Smooth muscle cell of the brain vasculature (primary cell): ENCODE data around the gene ESPN.

Experiments used
- DNase-seq: peaks from one replicate; pipeline ENCODE4 v3.0.0-alpha.2; 2012; ENCODE audit warnings: low read depth, low spot score

ESPN gene

GRCh38 chr1:6466751-6467150 is 42.2 kb downstream of the ESPN start:
- no peak for DNase-seq

GRCh38 chr1:6467224-6467623 is 42.6 kb downstream of the ESPN start:
- DNase-seq = no peak

GRCh38 chr1:6467744-6468688 is 43.4 kb downstream of the ESPN start:
- DNase-seq = no peak

- no peak for DNase-seq
Observed at GRCh38 chr1:6468729-6469461, 44.3 kb downstream of the ESPN start.

- no peak for DNase-seq
Observed at GRCh38 chr1:6470132-6471085, 45.8 kb downstream of the ESPN start.

GRCh38 chr1:6471086-6471969 is 46.8 kb downstream of the ESPN start:
- no peak for DNase-seq

GRCh38 chr1:6471970-6472368 is 47.4 kb downstream of the ESPN start:
- DNase-seq = no peak

- DNase-seq = no peak
Observed at GRCh38 chr1:6472391-6472790, 47.8 kb downstream of the ESPN start.

GRCh38 chr1:6473156-6473555 is 48.6 kb downstream of the ESPN start:
- no peak for DNase-seq

GRCh38 chr1:6473974-6474814 is 49.6 kb downstream of the ESPN start:
- DNase-seq = no peak

GRCh38 chr1:6474815-6475282 is 50.3 kb downstream of the ESPN start:
- DNase-seq = no peak

- no peak for DNase-seq
Observed at GRCh38 chr1:6475381-6476133, 51.0 kb downstream of the ESPN start.

- no peak for DNase-seq
Observed at GRCh38 chr1:6476483-6476882, 51.9 kb downstream of the ESPN start.

- DNase-seq = no peak
Observed at GRCh38 chr1:6477039-6477820, 52.7 kb downstream of the ESPN start.

- DNase-seq = no peak
Observed at GRCh38 chr1:6481820-6482219, 57.2 kb downstream of the ESPN start.

- DNase-seq = no peak
Observed at GRCh38 chr1:6483017-6483760, 58.6 kb downstream of the ESPN start.

GRCh38 chr1:6483761-6484117 is 59.2 kb downstream of the ESPN start:
- no peak for DNase-seq

GRCh38 chr1:6484826-6485167 is 60.2 kb downstream of the ESPN start:
- DNase-seq = no peak
